Measurements from ENCODE around the gene KAT14.
"Not testable (repeated sequence)": the region's sequence is repeated elsewhere in the genome, so short reads cannot be mapped to it uniquely, and the experiment has no call there.

Gene KAT14

GRCh38 chr20:18137412-18138265 is at the start of gene KAT14, which contains the start of gene PET117:
KAT14 (plus strand) TSS chr20:18137863; CDS start chr20:18142661, 4,798 bp downstream.
PET117 (plus strand) TSS chr20:18137863; CDS start chr20:18137956, 93 bp downstream.
- peak; percentile 92 for DNase-seq

DNA sequence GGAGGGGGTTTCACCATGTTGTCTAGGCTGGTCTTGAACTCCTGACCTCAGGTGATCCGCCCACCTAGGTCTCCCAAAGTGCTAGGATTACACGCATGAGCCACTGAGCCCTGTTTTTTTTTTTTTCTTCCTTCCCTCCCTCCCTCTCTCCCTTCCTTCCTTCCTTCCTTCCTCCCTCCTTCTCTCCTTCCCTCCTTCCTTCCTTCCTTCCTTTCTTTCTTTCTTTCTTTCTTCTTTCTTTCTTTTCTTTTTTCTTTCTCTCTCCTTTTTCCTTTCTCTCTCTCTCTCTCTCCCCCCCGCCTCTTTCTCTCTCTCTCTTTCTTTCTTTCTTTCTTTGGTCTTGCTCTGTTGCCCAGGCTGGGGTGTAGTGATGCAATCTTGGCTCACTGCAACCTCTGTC is 49.4 kb upstream of the KAT14 start:
- DNase-seq, result not testable (repeated sequence)

GRCh38 chr20:18088841-18089240 is 48.8 kb upstream of the KAT14 start:
- DNase-seq, result not testable (repeated sequence)

- no peak for DNase-seq
Observed at GRCh38 chr20:18090044-18090443, 47.6 kb upstream of the KAT14 start.

DNA sequence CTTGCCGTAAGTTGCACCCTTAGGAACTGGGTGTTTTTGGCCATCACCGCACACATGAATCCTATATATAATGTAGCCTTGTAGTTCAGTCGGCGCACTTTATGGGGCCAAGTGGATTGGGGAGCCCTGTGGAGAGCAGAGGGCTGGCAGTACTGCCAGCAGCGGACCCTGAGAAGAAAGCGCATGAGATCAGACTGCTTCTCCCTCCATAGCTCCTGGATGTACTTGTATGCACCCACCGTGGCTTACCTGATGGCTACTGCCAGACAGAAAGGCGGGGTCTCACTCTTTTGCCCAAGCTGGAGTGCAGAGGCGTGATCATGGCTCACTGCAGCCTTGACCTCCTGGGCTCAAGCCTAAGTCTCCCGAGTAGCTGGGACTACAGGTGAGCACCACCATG is 47.2 kb upstream of the KAT14 start:
- DNase-seq, result no peak

GRCh38 chr20:18091623-18092022 is 46.0 kb upstream of the KAT14 start:
- no peak for DNase-seq

DNA sequence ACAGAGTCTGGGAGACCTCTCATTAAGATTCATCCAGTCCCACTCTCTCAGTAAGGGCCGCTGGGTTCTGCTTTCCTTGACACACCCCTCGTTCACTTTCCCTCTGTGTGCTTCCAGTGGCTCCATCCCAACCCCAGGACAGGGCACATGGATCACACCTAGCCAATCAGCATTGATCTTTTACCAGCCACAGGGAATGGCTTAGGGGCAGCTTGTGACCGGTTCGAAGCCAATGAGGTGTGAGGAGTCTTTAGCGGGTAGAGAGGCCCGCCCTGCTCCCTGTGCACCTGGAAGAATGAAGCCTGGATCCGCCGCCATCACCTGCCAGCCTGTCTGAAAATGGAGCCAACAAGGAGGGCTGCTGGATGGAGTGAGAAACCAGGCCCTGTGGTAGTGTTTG is 44.8 kb upstream of the KAT14 start:
- no peak for DNase-seq

GRCh38 chr20:18093388-18093787 is 44.3 kb upstream of the KAT14 start:
- DNase-seq, result no peak

DNA sequence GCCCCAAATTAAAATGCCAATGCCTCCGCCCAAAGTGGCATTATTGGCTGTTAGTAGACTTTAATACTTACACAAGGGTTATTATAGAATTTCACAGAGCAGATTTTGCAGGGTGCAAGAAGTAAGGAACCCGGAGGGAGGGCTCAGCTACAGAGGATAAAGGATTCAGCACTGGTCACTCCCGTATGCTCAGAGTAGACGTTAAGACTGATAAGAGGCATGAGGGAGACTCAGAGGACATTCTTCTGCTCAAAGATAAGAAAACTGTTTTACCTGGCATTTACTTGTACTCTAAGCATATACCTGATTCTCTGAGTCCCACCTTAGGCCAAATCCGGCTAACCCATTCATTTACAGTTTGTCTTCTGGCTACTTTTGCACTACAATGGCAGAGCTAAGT is 43.5 kb upstream of the KAT14 start:
- no peak for DNase-seq

DNA sequence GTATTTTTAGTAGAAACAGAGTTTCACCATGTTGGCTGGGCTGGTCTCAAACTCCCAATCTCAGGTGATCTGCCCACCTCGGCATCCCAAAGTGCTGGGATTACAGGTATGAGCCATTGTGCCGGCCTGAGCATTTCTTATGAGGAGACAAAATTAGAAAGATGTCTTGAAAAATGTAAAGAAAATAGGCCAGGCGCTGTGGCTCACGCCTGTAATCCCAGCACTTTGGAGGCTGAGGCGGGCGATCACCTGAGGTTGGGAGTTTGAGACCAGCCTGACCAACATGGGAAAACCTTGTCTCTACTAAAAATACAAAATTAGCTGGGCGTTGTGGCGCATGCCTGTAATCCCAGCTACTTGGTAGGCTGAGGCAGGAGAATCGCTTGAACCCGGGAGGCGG is 37.1 kb upstream of the KAT14 start:
- not testable (repeated sequence) for DNase-seq

DNA sequence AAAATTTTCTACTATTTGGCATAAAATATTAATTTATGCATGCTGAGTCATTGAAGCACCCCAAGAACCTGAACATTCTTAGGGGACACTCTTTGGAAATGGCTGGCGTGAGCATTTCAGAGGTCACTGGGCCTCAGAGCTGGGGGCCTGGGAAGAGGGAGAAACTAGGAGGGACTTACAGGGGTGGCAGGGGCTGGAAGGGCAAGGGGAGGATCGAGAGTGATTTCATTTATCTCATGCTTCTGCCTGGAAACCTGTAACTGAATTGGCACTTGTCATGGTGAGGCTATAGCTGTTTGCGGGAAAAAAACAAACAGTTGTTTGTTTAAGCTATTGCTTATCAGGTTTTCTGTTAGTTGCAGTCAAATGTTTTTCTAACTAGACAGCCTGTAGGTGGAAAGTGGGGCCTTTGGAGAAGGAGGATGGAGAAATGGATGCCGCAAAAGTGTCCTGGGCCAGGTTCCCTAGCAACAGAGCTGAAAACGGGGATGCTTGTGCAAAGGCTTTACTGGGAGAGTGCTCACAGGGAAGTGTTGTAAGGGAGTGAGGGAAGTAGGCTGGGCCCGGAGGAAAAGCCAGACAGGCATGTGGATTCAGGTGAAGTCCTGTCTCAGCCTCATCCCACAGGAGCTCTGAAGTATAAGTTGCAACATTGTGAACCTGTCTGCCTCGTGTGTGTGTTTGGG is 36.4 kb upstream of the KAT14 start:
- no peak for DNase-seq

- DNase-seq, result no peak
Observed at GRCh38 chr20:18103497-18103896, 34.2 kb upstream of the KAT14 start.

- DNase-seq, result no peak
Observed at GRCh38 chr20:18108326-18108725, 29.3 kb upstream of the KAT14 start.

DNA sequence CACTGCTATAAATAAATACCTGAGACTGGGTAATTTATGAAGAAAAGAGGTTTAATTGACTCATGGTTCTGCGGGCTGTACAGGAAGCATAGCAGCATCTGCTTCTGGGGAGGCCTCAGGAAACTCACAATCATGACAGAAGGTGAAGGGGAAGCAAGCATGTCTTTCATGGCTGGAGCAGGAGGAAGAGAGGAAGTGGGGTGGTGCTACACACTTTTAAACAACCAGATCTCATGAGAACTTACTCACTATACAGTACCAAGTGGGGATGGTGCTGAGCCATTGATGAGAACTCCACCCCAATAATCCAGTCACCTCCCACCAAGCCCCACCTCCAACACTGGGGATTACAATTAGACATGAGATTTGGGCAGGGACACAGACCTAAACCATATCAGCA is 9.1 kb upstream of the KAT14 start:
- peak; percentile 42 for DNase-seq

- DNase-seq, result no peak
Observed at GRCh38 chr20:18132663-18133062, 5.0 kb upstream of the KAT14 start.

- DNase-seq, result no peak
Observed at GRCh38 chr20:18133962-18134361, 3.7 kb upstream of the KAT14 start.

- no peak for DNase-seq
Observed at GRCh38 chr20:18138266-18138582, 561 bp downstream of the KAT14 start.

DNA sequence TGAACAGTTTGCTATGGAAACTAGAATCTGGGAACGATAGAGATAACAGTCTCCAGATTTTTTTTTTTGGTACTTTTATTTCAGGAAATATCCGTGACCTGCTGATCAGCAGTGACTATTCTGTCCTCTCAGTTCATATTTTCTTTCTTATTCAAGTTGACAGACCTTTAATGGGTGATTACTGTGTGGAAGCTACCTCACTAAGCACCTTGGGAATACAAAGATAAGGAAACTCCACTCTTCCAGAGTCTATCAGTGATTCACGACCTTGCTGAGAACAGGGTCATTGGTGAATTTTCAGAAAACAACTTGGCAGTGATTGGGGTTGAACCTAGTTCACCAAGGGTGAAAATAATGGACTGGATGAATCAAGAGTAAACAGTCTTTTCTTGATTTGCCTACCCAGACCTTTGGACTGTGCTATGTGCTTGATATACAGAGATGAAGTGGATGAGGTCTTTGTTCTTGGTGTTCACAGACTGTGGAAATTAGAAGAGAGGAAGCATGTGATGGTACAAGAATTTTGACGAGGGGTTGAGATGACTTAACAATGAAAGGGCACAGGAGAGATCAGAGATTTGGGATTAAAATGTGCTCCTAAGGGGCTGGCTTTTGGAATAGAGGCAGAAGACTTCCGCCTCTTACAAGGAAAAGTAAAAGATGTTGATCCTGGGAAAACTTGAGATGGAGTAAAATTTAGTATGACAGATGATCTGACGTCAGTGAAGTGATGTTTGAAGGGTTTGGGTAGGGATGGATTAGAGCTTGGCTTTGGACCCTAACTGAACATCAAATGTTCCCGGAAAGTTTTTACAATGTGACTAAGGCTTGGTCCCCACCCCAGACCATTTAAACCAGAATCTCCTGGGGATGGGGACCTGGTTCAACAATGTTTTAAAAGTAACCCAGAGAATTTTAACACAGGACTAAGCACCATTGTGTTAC is 1.2 kb downstream of the KAT14 start:
- no peak for DNase-seq

DNA sequence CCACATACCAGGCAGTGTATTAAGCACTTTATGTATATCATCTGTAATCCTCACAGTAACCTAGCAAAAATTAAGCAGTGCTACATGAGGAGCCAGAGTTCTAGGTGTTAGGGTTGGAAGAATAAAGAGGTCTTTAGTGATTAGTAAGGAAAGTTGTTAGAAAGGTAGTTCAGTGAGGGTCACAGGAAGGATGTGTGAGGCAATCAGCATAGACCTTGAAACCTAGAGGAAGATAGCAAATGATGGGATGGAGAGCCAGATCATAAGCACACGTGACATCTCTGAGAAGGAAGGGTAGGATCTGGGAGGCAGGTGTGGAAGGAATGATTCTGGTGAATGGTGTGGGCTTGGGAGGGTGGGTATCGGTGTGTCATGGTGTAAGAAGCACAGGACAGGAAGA is 2.2 kb downstream of the KAT14 start:
- no peak for DNase-seq

DNA sequence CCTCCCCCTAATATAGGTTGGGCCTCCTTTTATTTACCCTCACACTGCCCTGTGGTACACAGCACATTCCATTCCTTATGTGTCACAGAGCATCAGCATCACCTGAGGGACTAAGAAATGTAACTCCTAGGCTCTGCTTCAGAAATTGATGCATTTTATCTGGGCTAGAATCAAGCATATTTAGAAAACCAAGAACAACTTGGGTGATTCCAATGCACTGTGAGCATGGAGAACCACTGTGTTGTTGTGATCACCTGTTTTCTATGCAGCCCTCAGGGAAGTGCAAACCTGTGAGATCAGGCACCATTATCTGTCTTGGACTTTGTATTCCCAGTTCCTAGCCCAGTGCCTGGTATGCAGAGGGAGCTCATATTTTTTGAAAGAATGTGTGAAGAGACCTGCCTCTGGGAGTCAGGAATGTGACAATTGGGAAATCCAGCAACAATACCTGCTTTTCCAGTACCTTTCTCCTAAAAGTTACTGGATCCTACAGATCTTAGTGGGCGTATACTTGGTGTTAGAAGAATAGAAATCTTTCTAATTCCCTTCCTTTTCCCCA is 7.0 kb downstream of the KAT14 start:
- no peak for DNase-seq

GRCh38 chr20:18154342-18154741 is 16.7 kb downstream of the KAT14 start:
- no peak for DNase-seq

DNA sequence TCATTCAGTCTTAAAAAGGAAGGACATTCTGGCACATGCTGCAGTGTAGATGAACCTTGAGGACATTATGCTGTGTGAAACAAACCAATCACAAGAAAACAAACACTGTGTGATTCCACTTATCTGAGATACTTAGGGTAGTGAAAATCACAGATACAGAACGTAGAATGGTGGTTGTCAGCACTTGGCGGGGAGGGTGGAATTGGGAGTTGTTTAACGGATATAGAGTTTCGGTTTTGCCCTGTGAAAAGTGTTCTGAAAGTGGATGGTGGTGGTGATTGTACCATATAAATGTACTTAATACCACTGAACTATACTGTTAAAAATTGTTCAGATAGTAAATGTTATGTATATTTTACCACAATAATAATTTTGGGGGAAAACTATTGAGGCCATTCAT is 18.4 kb downstream of the KAT14 start:
- DNase-seq, result no peak

DNA sequence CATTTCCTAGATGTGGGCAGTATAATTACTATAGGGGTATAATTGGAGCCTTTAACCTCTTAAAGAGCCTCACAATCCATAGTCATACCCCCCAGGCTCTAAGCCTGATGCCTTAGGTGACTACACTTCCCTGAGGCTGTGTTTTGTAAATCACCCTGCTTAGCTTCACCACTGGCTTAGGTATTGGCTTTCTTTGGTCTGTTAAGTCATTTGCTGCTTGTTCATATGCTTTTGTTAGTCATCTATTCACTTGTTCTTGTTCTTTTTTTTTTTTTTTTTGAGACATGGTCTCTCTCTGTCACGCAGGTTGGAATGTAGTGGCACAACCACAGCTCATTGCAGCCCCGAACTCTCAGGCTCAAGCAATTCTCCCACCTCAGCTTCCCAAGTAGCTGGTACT is 26.7 kb downstream of the KAT14 start:
- no peak for DNase-seq
